Spleen (tissue), 11 donors: ENCODE results near the gene NEK3. TPM values are rescaled to one million over a fixed set of nuclear protein-coding genes. Genes with fewer than 3 reads are reported as not detected.

Experiments
- DNase-seq: peaks from one replicate; pipeline ENCODE4 v3.0.0-alpha.2; 2020
- H3K27ac ChIP-seq, 8 donors: fragments of 200-600 bp; sonication (generic) in 7 of 8; 1 replicate in 4 of 8; 2 replicates in 4 of 8; pipeline versions ENCODE4 v1.5.0 to v1.8.0; 2016 to 2021; ENCODE audit warnings: inconsistent platforms in 4 of 8, mild to moderate bottlenecking in 4 of 8, moderate library complexity in 1 of 8
- H3K27me3 ChIP-seq, 7 donors: fragments of 200-600 bp; sonication (generic) in 6 of 7; replicated peaks in 1 of 7; 1 replicate in 4 of 7; 2 replicates in 3 of 7; pipeline versions ENCODE4 v1.5.0 to v1.8.0; 2016 to 2021; ENCODE audit warnings: inconsistent platforms in 3 of 7, mild to moderate bottlenecking in 1 of 7
- H3K36me3 ChIP-seq, 6 donors: fragments of 200-600 bp; sonication (generic) in 5 of 6; 1 replicate in 4 of 6; 2 replicates in 2 of 6; pipeline versions ENCODE4 v1.5.0 to v1.8.0; 2016 to 2021; ENCODE audit warnings: inconsistent platforms in 2 of 6
- H3K4me1 ChIP-seq, 6 donors: fragments of 200-600 bp; sonication (generic) in 5 of 6; 1 replicate in 3 of 6; 2 replicates in 3 of 6; pipeline versions ENCODE4 v1.5.0 to v1.8.0; 2016 to 2021; ENCODE audit warnings: inconsistent platforms in 3 of 6
- H3K4me3 ChIP-seq, 8 donors: fragments of 200-600 bp; sonication (generic) in 7 of 8; 1 replicate in 4 of 8; 2 replicates in 4 of 8; pipeline versions ENCODE4 v1.5.0 to v1.8.0; 2016 to 2021; ENCODE audit warnings: inconsistent platforms in 4 of 8, mild to moderate bottlenecking in 4 of 8, moderate library complexity in 2 of 8
- H3K9me3 ChIP-seq, 8 donors: fragments of 200-600 bp; sonication (generic) in 7 of 8; 1 replicate in 4 of 8; 2 replicates in 4 of 8; pipeline versions ENCODE4 v1.5.0 to v1.8.0; 2016 to 2021; ENCODE audit warnings: inconsistent platforms in 4 of 8
- POLR2A ChIP-seq, 3 donors: fragments of 450-650 bp; IDR thresholded peaks; one replicate each; pipeline ENCODE4 v1.5.1; 2017; ENCODE audit warnings: antibody characterized with exemption in 3 of 3, mild to moderate bottlenecking in 1 of 3
- POLR2AphosphoS5 ChIP-seq, 3 donors: sonication (generic); formaldehyde crosslinking; IDR thresholded peaks; one replicate each; pipeline ENCODE4 v1.5.1; 2017; ENCODE audit warnings: antibody characterized with exemption in 3 of 3
- WGBS, 5 donors: extraction: QIAGEN DNeasy Blood & Tissue Kit in 3 of 5; methylation state at CpG; one replicate each; pipeline versions ENCODE4 v1.1.5 to v1.1.7; 2013 to 2018; 5-methylcytosine and 5-hydroxymethylcytosine counted together
- intact Hi-C: fragments of 100-400 bp; cut with DNase I; formaldehyde crosslinking; loops from one replicate; pipeline ENCODE4 v1.15.0; 2023; ENCODE audit warnings: low total_unique reads
- polyA plus RNA-seq, 3 donors: library from polyadenylated mRNA; stranded (reverse); fragments of 200-250 nt; gene quantifications; one replicate each; pipeline ENCODE4 v1.2.1, GENCODE V29; 2013
- total RNA-seq, 7 donors: library from RNA; depleted of rRNA in 3 of 7; stranded (reverse); fragments of >200 nt in 3 of 7; fragmentation: NEBNext Ultra II Directional in 4 of 7; extraction: Animal tissue kit (Norgen Biotek cat#: 25700) in 4 of 7; gene quantifications; one replicate each; pipeline versions ENCODE4 v1.1.0 to v1.2.1, GENCODE V29; 2016 to 2021
- TF ChIP-seq, protein P1 (sequence below), 11 experiments: fragments of 200-600 bp in 7 of 11; fragments of 450-650 bp in 4 of 11; sonication (generic) in 4 of 11; IDR thresholded peaks in 8 of 11; conservative IDR thresholded peaks in 3 of 11; 1 replicate in 7 of 11; 2 replicates in 4 of 11; pipeline versions ENCODE4 v1.4.0 to v1.8.0; 2016 to 2021; ENCODE audit warnings: antibody characterized with exemption in 11 of 11, inconsistent platforms in 4 of 11, mild to moderate bottlenecking in 1 of 11
- donor health status: healthy with polysubstance abuse.
- donor health status: DM: no; HTN: no; CAD: no; lungs with moderate emphysema.
- donor health status: DM: no; HTN: no; CAD: no.
- donor health status: Bipolar disorder and iron deficiency.
- donor health status: healthy.
- donor health status: DM: no; HTN: no; CAD: no.
- donor health status: DM: yes; HTN: yes; CAD: no.

Gene NEK3
- total and polyA plus RNA-seq, 10 donors = 6.7 to 41.4 (median 12.6) TPM

DNA sequence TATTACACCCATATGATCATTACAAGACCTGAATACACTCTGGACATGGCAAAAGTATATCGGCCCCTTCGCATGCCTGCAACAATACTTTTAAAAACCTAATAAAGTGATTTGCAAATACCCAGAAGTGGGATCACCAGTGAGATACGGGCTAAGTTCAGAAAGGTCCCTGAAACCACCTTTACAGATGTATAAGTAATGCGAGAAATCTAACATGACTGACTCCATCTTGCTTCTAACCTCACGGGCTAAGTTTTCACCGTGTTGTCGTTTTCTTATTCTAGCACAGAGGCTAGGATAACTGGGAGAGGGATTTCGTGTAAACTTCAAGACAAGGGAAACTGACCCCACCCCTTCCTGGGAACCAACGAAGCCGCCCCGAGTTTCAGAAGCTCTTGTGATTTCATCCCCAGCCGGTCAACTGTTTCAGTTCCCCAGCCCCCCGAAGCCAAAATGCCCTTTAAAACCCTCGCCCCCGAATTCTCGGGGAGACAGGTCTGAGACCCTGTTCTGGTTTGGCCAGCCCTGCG lies 703 bp downstream of the NEK3 start:
- Histone ChIP-seq H3K27ac (peak overlapping the region in 7 of 8 donors; percentile 75 to 86 (median 80)), H3K4me3 (peak overlapping the region; percentile 58 to 87 (median 80)), H3K36me3 (no peaks in the 10 kb centered on the region), H3K9me3 (no peaks in the 10 kb centered on the region), H3K4me1 (peaks cover 6 to 51% (median 27%) of the 10 kb centered on the region in 6 donors), H3K27me3 (no peaks in the 10 kb centered on the region)
- no peak for DNase-seq
- WGBS, 5 donors = 14 to 19% (median 15%) methylated on average over 17 of the region's 17 CpGs
- intact Hi-C loops = no loop called here
- TF ChIP-seq, protein P1, sequence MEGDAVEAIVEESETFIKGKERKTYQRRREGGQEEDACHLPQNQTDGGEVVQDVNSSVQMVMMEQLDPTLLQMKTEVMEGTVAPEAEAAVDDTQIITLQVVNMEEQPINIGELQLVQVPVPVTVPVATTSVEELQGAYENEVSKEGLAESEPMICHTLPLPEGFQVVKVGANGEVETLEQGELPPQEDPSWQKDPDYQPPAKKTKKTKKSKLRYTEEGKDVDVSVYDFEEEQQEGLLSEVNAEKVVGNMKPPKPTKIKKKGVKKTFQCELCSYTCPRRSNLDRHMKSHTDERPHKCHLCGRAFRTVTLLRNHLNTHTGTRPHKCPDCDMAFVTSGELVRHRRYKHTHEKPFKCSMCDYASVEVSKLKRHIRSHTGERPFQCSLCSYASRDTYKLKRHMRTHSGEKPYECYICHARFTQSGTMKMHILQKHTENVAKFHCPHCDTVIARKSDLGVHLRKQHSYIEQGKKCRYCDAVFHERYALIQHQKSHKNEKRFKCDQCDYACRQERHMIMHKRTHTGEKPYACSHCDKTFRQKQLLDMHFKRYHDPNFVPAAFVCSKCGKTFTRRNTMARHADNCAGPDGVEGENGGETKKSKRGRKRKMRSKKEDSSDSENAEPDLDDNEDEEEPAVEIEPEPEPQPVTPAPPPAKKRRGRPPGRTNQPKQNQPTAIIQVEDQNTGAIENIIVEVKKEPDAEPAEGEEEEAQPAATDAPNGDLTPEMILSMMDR (IDR thresholded peaks at IDR 0.05 in 8 of 11, conservative IDR thresholded peaks at IDR 0.05 in 3 of 11) = no peak
- TF ChIP-seq POLR2AphosphoS5 (IDR thresholded peaks at IDR 0.05) (no peak), POLR2A (IDR thresholded peaks at IDR 0.05) (no peak)

DNA sequence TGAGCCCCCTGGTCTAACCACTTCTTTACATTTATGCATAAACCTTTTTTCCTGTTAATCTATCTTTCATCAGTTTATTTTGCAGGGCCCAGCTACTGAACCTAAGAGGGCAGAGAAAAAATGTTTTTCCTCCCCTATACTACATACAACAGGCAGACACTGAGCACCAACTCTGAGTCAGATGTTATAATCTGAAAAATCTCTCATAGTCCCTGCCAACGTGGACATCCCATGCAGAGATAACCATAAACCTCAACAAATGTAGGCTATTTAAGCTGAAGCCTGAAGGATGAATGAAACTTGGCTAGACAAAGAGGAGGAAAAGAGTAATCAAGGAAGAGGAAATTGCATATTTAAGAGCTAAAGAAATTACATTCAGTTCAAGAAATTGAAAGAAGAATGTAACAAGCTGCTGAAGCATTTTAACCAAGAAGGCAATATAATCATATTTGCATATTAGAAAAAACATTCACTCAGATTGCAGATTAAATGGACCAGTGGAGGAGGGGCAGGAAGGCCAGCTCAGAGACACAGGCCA lies 2.6 kb downstream of the NEK3 start:
- no peak overlapping the region for H3K4me3 ChIP-seq
- H3K27me3 ChIP-seq = no peaks in the 10 kb centered on the region
- no peak for DNase-seq
- peaks cover 0 to 6% (median 2%) of the 10 kb centered on the region in 6 donors for H3K36me3 ChIP-seq
- intact Hi-C loops = no loop called here
- peaks cover 6 to 37% (median 25%) of the 10 kb centered on the region in 6 donors for H3K4me1 ChIP-seq
- TF ChIP-seq, protein P1 (IDR thresholded peaks at IDR 0.05 in 8 of 11, conservative IDR thresholded peaks at IDR 0.05 in 3 of 11) = no peak
- TF ChIP-seq POLR2AphosphoS5 (IDR thresholded peaks at IDR 0.05) (no peak), POLR2A (IDR thresholded peaks at IDR 0.05) (no peak)
- WGBS, 5 donors = 14 to 50% (median 24%) methylated on average over 1 of the region's 1 CpG
- no peaks in the 10 kb centered on the region for H3K9me3 ChIP-seq
- no peak overlapping the region for H3K27ac ChIP-seq

DNA sequence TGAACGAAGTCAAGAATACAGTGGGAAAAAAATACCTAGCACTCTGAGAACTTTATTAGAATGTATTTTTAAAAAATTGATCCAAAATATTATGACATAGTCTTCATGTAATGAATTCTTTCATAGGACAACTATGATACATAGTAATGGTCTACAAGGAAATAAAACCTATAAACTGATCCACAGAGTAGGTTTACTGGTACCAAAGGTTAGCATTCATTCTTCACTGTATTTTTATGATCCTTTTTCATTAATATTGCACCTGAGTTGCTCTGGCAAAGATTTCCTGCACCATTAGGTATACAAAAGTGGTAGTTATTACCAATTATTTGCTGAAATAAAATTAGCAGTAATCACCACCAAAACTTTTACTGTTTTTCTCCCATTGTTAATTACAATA lies 4.2 kb downstream of the NEK3 start:
- no peaks in the 10 kb centered on the region for H3K27me3 ChIP-seq
- intact Hi-C loops = no loop called here
- peaks cover 6 to 33% (median 24%) of the 10 kb centered on the region in 6 donors for H3K4me1 ChIP-seq
- DNase-seq = no peak
- no peaks in the 10 kb centered on the region for H3K9me3 ChIP-seq
- H3K4me3 ChIP-seq = no peak overlapping the region
- WGBS, 5 donors = 80 to 97% (median 93%) methylated on average over 1 of the region's 1 CpG
- H3K36me3 ChIP-seq = peaks cover 0 to 22% (median 7%) of the 10 kb centered on the region in 6 donors
- TF ChIP-seq, protein P1 (IDR thresholded peaks at IDR 0.05 in 8 of 11, conservative IDR thresholded peaks at IDR 0.05 in 3 of 11) = no peak
- TF ChIP-seq POLR2AphosphoS5 (IDR thresholded peaks at IDR 0.05) = no peak
- no peak for TF ChIP-seq POLR2A (IDR thresholded peaks at IDR 0.05)
- H3K27ac ChIP-seq = no peak overlapping the region

DNA sequence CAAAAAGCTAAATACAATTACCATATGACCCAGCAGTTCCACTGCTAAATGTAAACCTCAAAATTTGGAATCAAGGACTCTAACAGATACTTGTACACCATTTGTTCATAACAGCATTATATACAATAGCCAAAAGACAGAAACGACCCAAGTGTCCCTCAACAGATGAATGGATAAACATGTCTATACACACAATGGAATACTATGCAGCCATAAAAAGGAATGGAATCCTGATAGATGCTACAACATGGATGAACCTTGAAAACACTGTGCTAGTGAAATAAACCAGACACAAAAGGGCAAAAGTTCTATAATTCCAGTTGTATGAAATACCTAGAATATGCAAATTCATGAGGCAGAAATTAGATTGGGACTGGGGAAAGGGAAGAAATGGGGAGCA lies 12.2 kb downstream of the NEK3 start:
- Histone ChIP-seq H3K9me3 (peaks cover 0 to 4% (median 0%) of the 10 kb centered on the region in 8 donors), H3K27me3 (no peaks in the 10 kb centered on the region), H3K4me3 (no peak overlapping the region), H3K36me3 (peaks cover 0 to 94% (median 14%) of the 10 kb centered on the region in 6 donors), H3K4me1 (no peaks in the 10 kb centered on the region), H3K27ac (no peak overlapping the region)
- DNase-seq = no peak
- WGBS, 5 donors = 77 to 94% (median 84%) methylated on average over 1 of the region's 1 CpG
- TF ChIP-seq, protein P1 (IDR thresholded peaks at IDR 0.05 in 8 of 11, conservative IDR thresholded peaks at IDR 0.05 in 3 of 11) = no peak
- TF ChIP-seq POLR2A (IDR thresholded peaks at IDR 0.05) (no peak), POLR2AphosphoS5 (IDR thresholded peaks at IDR 0.05) (no peak)
- intact Hi-C loops = no loop called here
